Glutamatergic neuron (in vitro differentiated cells): ENCODE results near the gene RASGEF1B. TPM values are rescaled to one million over a fixed set of nuclear protein-coding genes. Genes with fewer than 3 reads are reported as not detected.

ENCODE experiments used
- DNase-seq: peaks from one replicate; pipeline ENCODE4 v3.0.0; 2022
- H3K27ac Mint-ChIP-seq: one replicate; pipeline ENCODE4 v1.8.0; 2020; ENCODE audit warnings: mild to moderate bottlenecking, mixed read lengths, inconsistent platforms; ENCODE audit not compliant: unreplicated experiment
- H3K27me3 Mint-ChIP-seq: one replicate; pipeline ENCODE4 v1.8.0; 2020; ENCODE audit warnings: mild to moderate bottlenecking, moderate library complexity, mixed read lengths, inconsistent platforms; ENCODE audit not compliant: unreplicated experiment
- H3K36me3 Mint-ChIP-seq: one replicate; pipeline ENCODE4 v1.8.0; 2020; ENCODE audit warnings: mild to moderate bottlenecking, mixed read lengths, inconsistent platforms; ENCODE audit not compliant: unreplicated experiment
- H3K4me1 Mint-ChIP-seq: one replicate; pipeline ENCODE4 v1.8.0; 2020; ENCODE audit warnings: mild to moderate bottlenecking, low read depth, mixed read lengths, inconsistent platforms; ENCODE audit not compliant: unreplicated experiment
- H3K4me3 Mint-ChIP-seq: one replicate; pipeline ENCODE4 v1.8.0; 2020; ENCODE audit warnings: mild to moderate bottlenecking, mixed read lengths, inconsistent platforms; ENCODE audit not compliant: unreplicated experiment
- H3K9me3 Mint-ChIP-seq: one replicate; pipeline ENCODE4 v1.8.0; 2020; ENCODE audit warnings: mild to moderate bottlenecking, moderate library complexity, mixed read lengths, inconsistent platforms; ENCODE audit not compliant: unreplicated experiment
- CTCF ChIP-seq: fragments of 200-600 bp; sonication (generic); IDR thresholded peaks from one replicate; pipeline ENCODE4 v1.5.0; 2021; ENCODE audit not compliant: partially characterized antibody, unreplicated experiment
- total RNA-seq: library from RNA; stranded (reverse); fragmentation: NEBNext Ultra II Directional; extraction: Animal tissue kit (Norgen Biotek cat#: 25700); gene quantifications from one replicate; pipeline ENCODE4 v1.2.1, GENCODE V29; 2021; ENCODE audit not compliant: unreplicated experiment

RASGEF1B gene
- total RNA-seq, 1 donor from 2014 or later: 108 TPM

GRCh38 chr4:81465406-81466340 is 6.0 kb downstream of the RASGEF1B start:
- DNase-seq: no peak
- Mint-ChIP-seq H3K4me1 (peaks cover 58% of the 10 kb centered on the region), H3K4me3 (peak overlapping the region; percentile 33), H3K9me3 (no peaks in the 10 kb centered on the region), H3K27ac (no peak overlapping the region), H3K36me3 (peaks cover 5% of the 10 kb centered on the region), H3K27me3 (peaks cover 4% of the 10 kb centered on the region)
- TF ChIP-seq CTCF: no peak

- no peaks in the 10 kb centered on the region for H3K36me3 Mint-ChIP-seq
- no peak for DNase-seq
- H3K4me1 Mint-ChIP-seq: peaks cover 60% of the 10 kb centered on the region
- peak overlapping the region; percentile 71 for H3K27ac Mint-ChIP-seq
- TF ChIP-seq CTCF: no peak
- H3K27me3 Mint-ChIP-seq: no peaks in the 10 kb centered on the region
- no peaks in the 10 kb centered on the region for H3K9me3 Mint-ChIP-seq
- H3K4me3 Mint-ChIP-seq: no peak overlapping the region
Measured at GRCh38 chr4:81460834-81461233, 10.9 kb downstream of the RASGEF1B start.

GRCh38 chr4:81460191-81460701 is 11.5 kb downstream of the RASGEF1B start:
- Mint-ChIP-seq H3K36me3 (no peaks in the 10 kb centered on the region), H3K4me1 (peaks cover 54% of the 10 kb centered on the region), H3K27ac (peak overlapping the region; percentile 71), H3K9me3 (no peaks in the 10 kb centered on the region), H3K4me3 (peak overlapping the region; percentile 76), H3K27me3 (no peaks in the 10 kb centered on the region)
- no peak for DNase-seq
- TF ChIP-seq CTCF: no peak

- Mint-ChIP-seq H3K36me3 (no peaks in the 10 kb centered on the region), H3K27ac (peak overlapping the region; percentile 29)
- no peak for DNase-seq
Measured at GRCh38 chr4:81459228-81459627, 12.5 kb downstream of the RASGEF1B start.

More at GRCh38 chr4:81459228-81459627, 12.5 kb downstream of the RASGEF1B start:
- H3K4me3 Mint-ChIP-seq: peak overlapping the region; percentile 26
- H3K27me3 Mint-ChIP-seq: no peaks in the 10 kb centered on the region
- no peak for TF ChIP-seq CTCF
- peaks cover 47% of the 10 kb centered on the region for H3K4me1 Mint-ChIP-seq
- no peaks in the 10 kb centered on the region for H3K9me3 Mint-ChIP-seq
